Suprapubic skin (tissue), 4 donors: ENCODE results near the gene SERPINA12.

ENCODE experiments used
- POLR2A ChIP-seq, 2 donors: fragments of 450-650 bp; IDR thresholded peaks; one replicate each; pipeline ENCODE4 v1.6.1; 2017; ENCODE audit warnings: antibody characterized with exemption in 2 of 2, mild to moderate bottlenecking in 2 of 2, moderate library complexity in 2 of 2
- POLR2AphosphoS5 ChIP-seq, 3 donors: sonication (generic); formaldehyde crosslinking; IDR thresholded peaks; one replicate each; pipeline ENCODE4 v1.6.1; 2017; ENCODE audit warnings: antibody characterized with exemption in 3 of 3
- TF ChIP-seq, protein P1 (sequence below), 2 donors: fragments of 200-600 bp in 1 of 2; fragments of 450-650 bp in 1 of 2; sonication (generic) in 1 of 2; IDR thresholded peaks; one replicate each; pipeline ENCODE4 v1.5.1; 2016 to 2019; ENCODE audit warnings: antibody characterized with exemption in 2 of 2, mild to moderate bottlenecking in 1 of 2, moderate library complexity in 1 of 2

DNA sequence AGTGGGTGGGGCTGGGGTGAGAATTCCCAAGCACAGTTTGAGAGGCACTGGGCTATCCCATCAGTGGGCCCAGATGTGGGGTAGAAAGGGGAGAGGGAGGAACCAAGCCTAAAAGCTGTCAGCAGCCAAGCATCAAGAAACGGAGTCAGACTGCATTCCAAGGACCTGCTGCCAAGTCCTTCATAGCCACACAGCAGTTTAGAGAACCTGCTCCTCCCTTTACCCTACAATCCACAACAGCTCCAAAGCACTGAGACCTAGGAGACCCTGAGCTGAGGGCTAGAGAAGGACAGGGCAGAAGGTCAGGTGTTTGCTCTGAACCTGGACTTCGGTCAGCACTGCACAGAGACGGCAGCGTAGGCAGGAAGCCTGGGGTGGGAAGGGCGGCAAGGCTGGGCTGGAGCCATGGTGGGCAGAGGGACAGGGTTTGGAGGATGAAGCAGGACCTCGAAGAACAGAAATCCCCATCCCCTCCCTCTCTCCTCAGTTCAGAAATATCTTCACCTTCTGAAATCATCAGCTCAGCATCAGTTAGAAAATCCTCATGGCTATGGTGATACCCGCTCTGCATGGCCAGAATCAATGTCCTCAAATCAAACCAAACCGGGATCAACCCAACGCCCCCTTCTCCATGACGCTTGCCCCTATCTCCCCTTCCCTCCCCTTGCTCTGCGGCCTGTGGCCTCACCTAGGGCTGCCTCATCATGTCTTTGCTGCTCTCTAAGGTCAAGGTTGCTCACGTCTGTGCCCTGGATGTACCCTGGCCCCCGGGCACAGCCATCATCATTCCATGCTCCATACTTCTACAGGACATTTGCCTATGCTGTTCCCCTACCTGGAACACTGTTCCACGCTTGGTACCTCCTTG lies 39.1 kb upstream of the SERPINA12 start:
- no peak for TF ChIP-seq POLR2AphosphoS5 (IDR thresholded peaks at IDR 0.05)
- TF ChIP-seq, protein P1, sequence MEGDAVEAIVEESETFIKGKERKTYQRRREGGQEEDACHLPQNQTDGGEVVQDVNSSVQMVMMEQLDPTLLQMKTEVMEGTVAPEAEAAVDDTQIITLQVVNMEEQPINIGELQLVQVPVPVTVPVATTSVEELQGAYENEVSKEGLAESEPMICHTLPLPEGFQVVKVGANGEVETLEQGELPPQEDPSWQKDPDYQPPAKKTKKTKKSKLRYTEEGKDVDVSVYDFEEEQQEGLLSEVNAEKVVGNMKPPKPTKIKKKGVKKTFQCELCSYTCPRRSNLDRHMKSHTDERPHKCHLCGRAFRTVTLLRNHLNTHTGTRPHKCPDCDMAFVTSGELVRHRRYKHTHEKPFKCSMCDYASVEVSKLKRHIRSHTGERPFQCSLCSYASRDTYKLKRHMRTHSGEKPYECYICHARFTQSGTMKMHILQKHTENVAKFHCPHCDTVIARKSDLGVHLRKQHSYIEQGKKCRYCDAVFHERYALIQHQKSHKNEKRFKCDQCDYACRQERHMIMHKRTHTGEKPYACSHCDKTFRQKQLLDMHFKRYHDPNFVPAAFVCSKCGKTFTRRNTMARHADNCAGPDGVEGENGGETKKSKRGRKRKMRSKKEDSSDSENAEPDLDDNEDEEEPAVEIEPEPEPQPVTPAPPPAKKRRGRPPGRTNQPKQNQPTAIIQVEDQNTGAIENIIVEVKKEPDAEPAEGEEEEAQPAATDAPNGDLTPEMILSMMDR (IDR thresholded peaks at IDR 0.05): no peak
- TF ChIP-seq POLR2A (IDR thresholded peaks at IDR 0.05): no peak
